GM23338 (cell line): ENCODE data around the gene CBFA2T3. TPM values are rescaled to one million over a fixed set of nuclear protein-coding genes. Genes with fewer than 3 reads are reported as not detected.
A peak's percentile ranks its signal among the peaks of the same experiment; 100 is the strongest.

Experiments
- ATAC-seq: fragments of 200-7000 bp; cut with Tn5 transposase; 3 replicates; pipeline ENCODE4 v1.9.1; 2020
- DNase-seq: peaks from one replicate; pipeline ENCODE4 v3.0.0-alpha.2; 2015; ENCODE audit warnings: low spot score
- H2AFZ ChIP-seq: fragments of 200-600 bp; sonication (generic); 2 replicates; pipeline ENCODE4 v1.8.0; 2016; ENCODE audit warnings: antibody characterized with exemption, mild to moderate bottlenecking, moderate library complexity
- H3F3A ChIP-seq: fragments of 200-600 bp; sonication (generic); replicated peaks from 2 replicates; pipeline ENCODE4 v1.8.0; 2017; ENCODE audit warnings: antibody characterized with exemption, mixed run types, low read depth
- H3K27ac ChIP-seq: fragments of 200-600 bp; sonication (generic); 2 replicates; pipeline ENCODE4 v1.6.1; 2016; ENCODE audit warnings: low read depth
- H3K27me3 ChIP-seq: fragments of 200-600 bp; sonication (generic); 2 replicates; pipeline ENCODE4 v1.8.0; 2016; ENCODE audit warnings: mild to moderate bottlenecking, mixed run types, moderate library complexity; ENCODE audit not compliant: insufficient read depth
- H3K36me3 ChIP-seq: fragments of 200-600 bp; sonication (generic); 2 replicates; pipeline ENCODE4 v1.8.0; 2016; ENCODE audit warnings: mild to moderate bottlenecking; ENCODE audit not compliant: insufficient read depth
- H3K4me1 ChIP-seq: fragments of 200-600 bp; sonication (generic); 2 replicates; pipeline ENCODE4 v1.8.0; 2016; ENCODE audit warnings: mild to moderate bottlenecking, moderate library complexity; ENCODE audit not compliant: insufficient read depth
- H3K4me2 ChIP-seq: fragments of 200-600 bp; sonication (generic); 2 replicates; pipeline ENCODE4 v1.7.1; 2017; ENCODE audit warnings: mixed run types
- H3K4me3 ChIP-seq: fragments of 200-600 bp; sonication (generic); 2 replicates; pipeline ENCODE4 v1.6.1; 2016; ENCODE audit warnings: mixed run types
- H3K79me2 ChIP-seq: fragments of 200-600 bp; sonication (generic); replicated peaks from 2 replicates; pipeline ENCODE4 v1.8.0; 2017; ENCODE audit warnings: mild to moderate bottlenecking; ENCODE audit not compliant: insufficient read depth
- H3K9me2 ChIP-seq: fragments of 200-600 bp; sonication (generic); 2 replicates; pipeline ENCODE4 v1.8.0; 2017; ENCODE audit not compliant: insufficient read depth
- H4K20me1 ChIP-seq: fragments of 200-600 bp; sonication (generic); replicated peaks from 2 replicates; pipeline ENCODE4 v1.8.0; 2017; ENCODE audit warnings: mild to moderate bottlenecking; ENCODE audit not compliant: insufficient read depth
- H3K27ac Mint-ChIP-seq: 2 replicates; pipeline ENCODE4 v1.8.0; 2020; ENCODE audit warnings: inconsistent platforms, mild to moderate bottlenecking, moderate library complexity, mixed read lengths
- H3K27me3 Mint-ChIP-seq: 3 replicates; pipeline ENCODE4 v1.8.0; 2022; ENCODE audit warnings: low read depth, mild to moderate bottlenecking, moderate library complexity, mixed read lengths, inconsistent platforms; ENCODE audit not compliant: insufficient read depth, poor library complexity
- H3K36me3 Mint-ChIP-seq: 3 replicates; pipeline ENCODE4 v1.8.0; 2021; ENCODE audit warnings: low read depth, mild to moderate bottlenecking, inconsistent platforms, moderate library complexity, mixed read lengths
- H3K4me1 Mint-ChIP-seq: 3 replicates; pipeline ENCODE4 v1.8.0; 2020; ENCODE audit warnings: mild to moderate bottlenecking, inconsistent platforms, mixed read lengths
- H3K4me3 Mint-ChIP-seq: 3 replicates; pipeline ENCODE4 v1.8.0; 2021; ENCODE audit warnings: moderate library complexity, mild to moderate bottlenecking, inconsistent platforms, mixed read lengths
- H3K9me3 Mint-ChIP-seq: 3 replicates; pipeline ENCODE4 v1.8.0; 2020; ENCODE audit warnings: moderate library complexity, mild to moderate bottlenecking, inconsistent platforms, mixed read lengths
- CTCF ChIP-seq, 2 experiments: fragments of 200-600 bp in 1 of 2; sonication (generic) in 1 of 2; conservative IDR thresholded peaks; 2 replicates each; pipeline versions ENCODE4 v1.5.1 to v1.6.1; 2016 to 2017; ENCODE audit warnings: antibody characterized with exemption in 2 of 2, low read depth in 2 of 2, mild to moderate bottlenecking in 2 of 2, moderate library complexity in 1 of 2
- ZNF462 ChIP-seq: fragments of 250-450 bp; sonication (Bioruptor Pico); IDR thresholded peaks from 2 replicates; pipeline ENCODE4 v1.5.0; 2020; ENCODE audit warnings: mild to moderate bottlenecking, moderate library complexity
- polyA plus RNA-seq: library from polyadenylated mRNA; unstranded; fragments of >200 nt; fragmentation: Nextera tagmentation; extraction: Ambion mirVana; gene quantifications from 2 replicates; pipeline ENCODE4 v1.2.1, GENCODE V29; 2016
- total RNA-seq: library from RNA; depleted of rRNA; stranded (reverse); fragments of >200 nt; shearing (Covaris generic); gene quantifications from 2 replicates; pipeline ENCODE4 v1.2.3, GENCODE V29; 2014

The CBFA2T3 gene
- total and polyA plus RNA-seq, 2 experiments from 2014 or later = 0.87 to 1.5 TPM

DNA sequence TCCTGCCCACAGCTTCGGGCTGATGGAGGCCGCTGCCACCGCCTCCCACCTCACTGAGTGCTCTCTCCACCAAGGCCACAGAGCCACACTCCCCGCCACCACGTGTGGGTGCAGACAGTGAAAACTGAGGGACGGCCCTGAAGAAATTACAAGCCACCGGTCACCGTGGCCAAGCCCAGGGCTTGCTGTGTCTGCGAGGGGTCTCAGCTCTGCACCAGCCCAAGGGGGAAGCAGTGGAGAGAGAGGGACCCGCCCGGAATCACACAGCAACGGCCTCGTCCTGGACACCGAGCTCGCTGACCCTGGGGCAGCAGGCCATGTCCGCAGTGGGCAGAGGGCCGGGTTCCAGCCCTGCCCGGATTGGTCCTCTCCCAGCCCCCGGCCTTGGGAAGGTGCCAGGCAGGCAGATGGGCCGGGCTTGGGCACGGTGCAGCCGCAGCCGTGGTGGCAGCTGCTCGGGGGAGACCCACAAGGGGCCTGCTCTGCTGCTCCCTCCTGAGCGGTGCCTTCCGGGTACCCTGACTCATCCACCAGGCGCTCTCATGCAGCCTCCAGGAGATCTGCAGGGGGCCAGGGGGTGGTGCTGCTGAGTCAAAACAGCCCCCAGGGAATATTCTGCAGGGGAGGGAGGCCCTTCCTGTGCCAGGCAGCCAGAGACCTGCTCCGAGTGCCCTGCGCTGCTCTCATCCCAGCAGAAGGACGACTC lies 52.0 kb downstream of the CBFA2T3 start:
- Mint-ChIP-seq H3K27me3 (peaks cover 2% of the 10 kb centered on the region), H3K4me3 (no peak overlapping the region), H3K27ac (no peak overlapping the region), H3K4me1 (peaks cover 23% of the 10 kb centered on the region), H3K9me3 (peaks cover 6% of the 10 kb centered on the region; the same call in 2 of the 3 replicates), H3K36me3 (no peaks in the 10 kb centered on the region)
- no peaks in the 10 kb centered on the region for H3K79me2 ChIP-seq
- no peaks in the 10 kb centered on the region for H3K4me1 ChIP-seq
- H3K36me3 ChIP-seq = no peaks in the 10 kb centered on the region
- no peak overlapping the region for H3K4me2 ChIP-seq
- no peak overlapping the region for H3K4me3 ChIP-seq
- ATAC-seq = peak; percentile 47
- no peaks in the 10 kb centered on the region for H4K20me1 ChIP-seq
- DNase-seq = peak; percentile 64
- TF ChIP-seq ZNF462 (CRISPR knock-in tag) (no peak), CTCF (conservative IDR thresholded peaks at IDR 0.05; ENCODE audit: low read depth in 2 of 2) (peak in 1 of 2 experiments; percentile 39; a peak in 3 of 4 replicates)
- H3K27me3 ChIP-seq = no peaks in the 10 kb centered on the region
- H3K27ac ChIP-seq = no peak overlapping the region
- no peaks in the 10 kb centered on the region for H3F3A ChIP-seq
- H2AFZ ChIP-seq = no peak overlapping the region
- no peaks in the 10 kb centered on the region for H3K9me2 ChIP-seq
